NT2/D1 (cell line): ENCODE measurements around the gene SSH2.

ENCODE experiments used
- SUZ12 ChIP-seq: IDR thresholded peaks from 2 replicates; pipeline ENCODE4 v1.6.1; 2011; ENCODE audit not compliant: insufficient read length, insufficient read depth; ENCODE audit errors: extremely low read depth
- YY1 ChIP-seq: IDR thresholded peaks from 2 replicates; pipeline ENCODE4 v1.6.1; 2011; ENCODE audit not compliant: insufficient read length, insufficient read depth
- ZNF274 ChIP-seq: IDR thresholded peaks from 2 replicates; pipeline ENCODE4 v1.6.1; 2011; ENCODE audit warnings: mild to moderate bottlenecking, low read depth, low read length

- TF ChIP-seq YY1 (no peak), SUZ12 (no peak), ZNF274 (no peak)
Observed at GRCh38 chr17:29855686-29856085, 74.3 kb downstream of the SSH2 start.
